Breast epithelium (tissue), 3 donors: ENCODE measurements around the gene AMIGO3.

Experiments used
- POLR2A ChIP-seq: fragments of 450-650 bp; IDR thresholded peaks from one replicate; pipeline ENCODE4 v1.6.1; 2016; ENCODE audit warnings: antibody characterized with exemption, mild to moderate bottlenecking, moderate library complexity
- POLR2AphosphoS5 ChIP-seq, 3 donors: sonication (generic); formaldehyde crosslinking; IDR thresholded peaks; one replicate each; pipeline ENCODE4 v1.6.1; 2017; ENCODE audit warnings: antibody characterized with exemption in 3 of 3
- TF ChIP-seq, protein P1 (sequence below), 3 donors: fragments of 450-650 bp; IDR thresholded peaks; one replicate each; pipeline ENCODE4 v1.5.1; 2016 to 2017; ENCODE audit warnings: antibody characterized with exemption in 3 of 3, mild to moderate bottlenecking in 3 of 3, moderate library complexity in 3 of 3

DNA sequence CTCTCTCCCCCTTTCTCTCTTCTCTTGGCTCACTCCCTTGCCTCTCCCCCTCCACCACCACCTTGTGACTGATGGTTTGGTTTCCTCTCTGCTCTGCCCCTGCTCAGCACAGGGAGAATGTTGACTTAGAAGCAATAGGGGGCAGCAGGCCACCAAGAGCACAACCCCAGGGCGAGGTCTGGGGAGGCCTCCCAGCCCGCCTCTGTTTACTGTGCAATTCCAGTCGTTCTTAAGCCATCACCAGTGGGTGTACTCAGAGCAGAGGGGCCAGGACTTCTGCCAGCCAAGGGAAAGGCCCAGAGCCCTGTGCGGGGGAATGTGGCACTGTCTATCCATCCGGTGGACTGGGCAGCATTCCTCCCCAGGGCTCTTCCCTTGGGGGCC, 51.1 kb downstream of the AMIGO3 start:
- TF ChIP-seq, protein P1, sequence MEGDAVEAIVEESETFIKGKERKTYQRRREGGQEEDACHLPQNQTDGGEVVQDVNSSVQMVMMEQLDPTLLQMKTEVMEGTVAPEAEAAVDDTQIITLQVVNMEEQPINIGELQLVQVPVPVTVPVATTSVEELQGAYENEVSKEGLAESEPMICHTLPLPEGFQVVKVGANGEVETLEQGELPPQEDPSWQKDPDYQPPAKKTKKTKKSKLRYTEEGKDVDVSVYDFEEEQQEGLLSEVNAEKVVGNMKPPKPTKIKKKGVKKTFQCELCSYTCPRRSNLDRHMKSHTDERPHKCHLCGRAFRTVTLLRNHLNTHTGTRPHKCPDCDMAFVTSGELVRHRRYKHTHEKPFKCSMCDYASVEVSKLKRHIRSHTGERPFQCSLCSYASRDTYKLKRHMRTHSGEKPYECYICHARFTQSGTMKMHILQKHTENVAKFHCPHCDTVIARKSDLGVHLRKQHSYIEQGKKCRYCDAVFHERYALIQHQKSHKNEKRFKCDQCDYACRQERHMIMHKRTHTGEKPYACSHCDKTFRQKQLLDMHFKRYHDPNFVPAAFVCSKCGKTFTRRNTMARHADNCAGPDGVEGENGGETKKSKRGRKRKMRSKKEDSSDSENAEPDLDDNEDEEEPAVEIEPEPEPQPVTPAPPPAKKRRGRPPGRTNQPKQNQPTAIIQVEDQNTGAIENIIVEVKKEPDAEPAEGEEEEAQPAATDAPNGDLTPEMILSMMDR (IDR thresholded peaks at IDR 0.05) = no peak
- TF ChIP-seq POLR2AphosphoS5 (IDR thresholded peaks at IDR 0.05) = no peak
- TF ChIP-seq POLR2A = no peak
